NCI-H1930 (cell line): ENCODE measurements around the gene TPP1.

Experiments used
- DNase-seq, 2 experiments: peaks; one replicate each; lab custom pipeline; 2025; lab: John Stamatoyannopoulos, UW

TPP1 gene

DNA sequence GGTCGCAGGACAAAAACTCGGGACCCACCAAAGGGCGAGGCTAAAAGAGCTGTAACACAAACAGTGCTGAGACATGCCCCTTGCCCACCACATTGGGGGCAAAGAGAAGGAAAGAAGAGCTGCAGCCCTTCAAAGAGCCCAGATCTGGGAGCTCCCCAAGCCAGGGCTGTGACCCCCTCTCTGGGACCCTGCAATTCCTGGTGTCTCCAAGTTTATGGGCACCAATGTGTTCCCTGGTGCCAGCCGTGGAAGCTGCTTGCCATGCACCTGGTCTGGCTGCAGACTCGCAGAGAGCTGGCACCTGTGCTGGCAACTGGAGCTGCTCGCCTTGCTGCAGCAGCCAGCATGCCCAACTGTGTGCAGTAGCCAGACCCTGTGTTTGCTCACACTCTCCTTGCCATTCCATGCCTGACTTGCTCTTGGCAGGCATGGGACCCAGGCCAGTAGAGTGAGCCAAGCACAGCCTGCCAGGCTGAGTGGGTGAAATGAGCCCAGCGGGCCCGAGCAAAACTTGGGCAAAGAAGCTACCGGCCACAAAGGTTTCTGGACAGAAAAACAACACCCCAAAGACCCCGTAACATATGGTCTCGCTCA lies 31.8 kb downstream of the TPP1 start:
- no peak for DNase-seq

DNA sequence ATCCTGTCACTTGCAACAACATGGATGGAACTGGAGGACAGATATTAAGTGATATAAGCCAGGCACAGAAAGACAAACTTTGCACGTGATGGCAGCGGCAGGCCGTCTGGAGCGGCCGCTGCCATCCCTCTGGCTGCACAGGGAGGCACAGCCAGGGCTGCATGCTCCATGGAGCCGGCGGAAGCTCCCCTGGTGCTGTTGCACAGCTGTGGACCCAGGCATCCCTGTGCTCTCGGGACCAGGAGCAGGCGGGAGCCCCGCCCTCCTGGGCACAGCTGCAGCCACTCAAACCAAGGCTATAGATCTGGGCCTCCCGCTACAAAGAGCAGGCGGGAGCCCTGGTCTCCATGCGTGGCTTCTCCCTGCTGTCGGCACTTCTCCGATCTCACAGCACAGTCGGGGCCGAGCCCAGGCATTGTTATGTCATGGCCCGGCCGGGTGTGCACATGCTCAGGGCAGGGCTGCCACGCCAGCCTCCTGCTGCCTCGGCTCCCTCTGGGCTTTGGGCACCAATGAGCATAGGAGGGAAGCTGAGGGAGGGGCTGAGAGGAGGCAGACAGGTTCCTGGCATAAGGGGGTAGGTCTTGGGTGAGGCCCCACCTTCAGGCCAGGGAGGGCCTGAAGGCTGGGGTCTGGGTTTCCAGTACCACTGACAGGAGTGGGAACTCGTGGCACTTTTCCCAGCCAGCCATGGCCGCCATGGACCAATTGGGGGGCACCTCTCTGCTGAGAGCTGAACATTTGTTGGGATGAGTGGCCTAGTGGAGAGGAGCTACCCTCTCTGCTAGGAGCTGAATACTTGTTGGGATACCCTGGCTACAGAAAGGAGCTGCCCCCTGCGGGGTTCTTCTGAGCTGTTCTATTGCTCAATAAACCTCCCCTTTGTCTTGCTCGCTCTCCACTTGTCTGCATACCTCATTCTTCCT lies 32.5 kb downstream of the TPP1 start:
- no peak for DNase-seq

DNA sequence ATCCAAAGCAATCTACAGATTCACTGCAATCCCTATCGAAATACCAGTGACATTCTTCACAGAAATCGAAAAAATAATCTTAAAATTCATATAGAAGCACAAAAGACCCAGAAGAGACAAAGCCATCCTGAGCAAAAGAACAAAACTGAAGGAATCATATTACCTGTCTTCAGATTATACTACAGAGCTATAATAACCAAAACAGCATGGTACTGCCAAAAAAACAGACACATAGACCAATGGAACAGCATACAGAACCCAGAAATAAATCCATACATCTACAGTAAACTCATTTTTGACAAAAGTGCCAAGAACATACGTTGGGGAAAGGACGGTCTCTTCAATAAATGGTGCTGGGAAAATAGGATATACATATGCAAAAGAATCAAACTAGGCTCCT lies 34.7 kb downstream of the TPP1 start:
- no peak for DNase-seq

DNA sequence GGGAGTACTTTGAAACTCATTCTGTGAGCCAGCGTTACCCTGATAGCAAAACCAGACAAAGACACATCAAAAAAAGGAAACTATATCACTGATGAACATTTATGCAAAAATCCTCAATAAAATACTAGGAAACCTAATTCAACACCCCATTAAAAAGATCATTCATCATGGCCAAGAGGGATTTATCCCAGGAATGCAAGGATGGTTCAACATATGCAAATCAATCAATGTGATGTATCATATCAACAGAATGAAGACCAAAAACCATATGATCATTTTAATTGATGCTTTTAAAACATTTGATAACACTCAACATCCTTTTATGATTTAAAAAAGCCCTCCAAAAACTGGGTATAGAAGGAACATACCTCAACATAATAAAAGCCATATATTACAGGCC lies 35.6 kb downstream of the TPP1 start:
- DNase-seq: no peak

DNA sequence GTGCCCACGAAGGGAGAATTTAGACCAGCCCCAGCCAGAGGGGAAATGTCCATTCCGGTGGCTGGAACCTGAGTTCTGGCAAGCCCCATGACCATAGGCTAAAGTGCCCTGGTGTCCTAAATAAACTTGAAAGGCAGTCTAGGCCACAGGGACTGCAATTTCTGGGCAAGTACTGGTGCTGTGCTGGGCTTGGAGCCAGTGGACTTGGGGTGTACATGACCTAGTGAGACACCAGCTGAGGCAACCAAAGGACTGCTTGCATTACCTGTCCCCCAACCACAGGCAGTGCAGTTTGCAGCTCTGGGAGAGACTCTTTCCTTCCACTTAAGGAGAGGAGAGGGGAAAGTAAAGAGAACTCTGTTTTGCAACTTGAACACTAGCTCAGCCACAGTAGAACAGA lies 39.5 kb downstream of the TPP1 start:
- DNase-seq: no peak

DNA sequence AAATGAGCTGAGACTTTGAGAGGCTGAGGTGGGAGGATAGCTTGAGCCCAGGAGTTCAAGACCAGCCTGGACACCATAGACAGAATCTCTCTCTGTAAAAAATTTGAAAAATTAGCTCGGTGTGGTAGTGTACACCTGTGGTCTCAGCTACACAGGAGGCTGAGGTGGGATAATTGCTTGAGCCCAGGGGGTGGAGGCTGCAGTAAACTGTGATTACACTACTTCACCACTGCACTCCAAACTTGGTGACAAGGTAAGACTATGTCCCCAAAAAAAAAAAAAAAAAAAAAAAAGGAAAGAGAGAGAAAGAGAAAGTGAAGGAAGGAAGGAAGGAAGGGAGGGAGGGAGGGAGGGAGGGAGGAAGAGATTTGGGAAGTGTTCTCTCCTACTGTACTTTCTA lies 41.1 kb downstream of the TPP1 start:
- DNase-seq: no peak

DNA sequence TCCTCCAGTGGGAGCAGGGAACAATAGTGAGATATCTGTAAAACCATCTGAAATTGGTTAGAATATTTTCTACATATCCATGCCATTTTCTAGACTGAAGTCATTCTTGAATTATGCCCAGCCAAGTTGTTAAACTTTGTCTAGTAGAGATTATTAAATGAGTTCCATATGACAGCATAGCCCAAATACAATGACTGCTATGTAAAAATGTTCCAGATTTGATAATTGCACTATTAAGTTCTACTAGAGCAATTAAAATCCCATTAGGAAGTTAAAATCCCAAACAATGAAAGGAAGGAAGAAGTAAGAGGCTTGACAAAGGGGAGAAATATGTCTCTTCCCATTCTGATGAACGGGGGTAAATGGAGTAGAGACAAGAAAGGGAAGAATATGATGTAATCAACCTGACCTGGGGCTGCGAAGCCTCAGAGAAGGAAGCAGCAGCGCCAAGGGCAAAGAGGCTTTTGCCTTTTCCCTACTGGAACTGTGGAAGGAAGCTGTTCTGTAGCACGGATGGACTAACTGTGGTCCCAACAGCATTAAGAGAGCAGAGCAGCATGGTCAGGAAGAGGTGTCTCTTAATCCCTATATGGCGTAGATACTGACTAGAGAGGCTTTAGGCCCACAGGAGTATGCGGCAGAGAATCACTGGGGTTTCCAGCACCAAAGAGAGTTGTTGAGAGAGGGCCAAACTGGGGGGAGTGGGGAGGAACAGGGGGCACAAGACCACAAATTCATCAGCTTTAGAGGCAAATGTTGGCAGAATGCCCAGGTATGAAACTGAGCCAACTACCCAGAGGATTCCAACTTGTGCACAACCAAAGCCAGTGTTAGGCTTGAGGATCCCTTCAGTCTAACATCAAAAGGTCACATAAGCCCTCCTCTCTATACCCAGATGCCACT lies 42.5 kb downstream of the TPP1 start:
- no peak for DNase-seq

DNA sequence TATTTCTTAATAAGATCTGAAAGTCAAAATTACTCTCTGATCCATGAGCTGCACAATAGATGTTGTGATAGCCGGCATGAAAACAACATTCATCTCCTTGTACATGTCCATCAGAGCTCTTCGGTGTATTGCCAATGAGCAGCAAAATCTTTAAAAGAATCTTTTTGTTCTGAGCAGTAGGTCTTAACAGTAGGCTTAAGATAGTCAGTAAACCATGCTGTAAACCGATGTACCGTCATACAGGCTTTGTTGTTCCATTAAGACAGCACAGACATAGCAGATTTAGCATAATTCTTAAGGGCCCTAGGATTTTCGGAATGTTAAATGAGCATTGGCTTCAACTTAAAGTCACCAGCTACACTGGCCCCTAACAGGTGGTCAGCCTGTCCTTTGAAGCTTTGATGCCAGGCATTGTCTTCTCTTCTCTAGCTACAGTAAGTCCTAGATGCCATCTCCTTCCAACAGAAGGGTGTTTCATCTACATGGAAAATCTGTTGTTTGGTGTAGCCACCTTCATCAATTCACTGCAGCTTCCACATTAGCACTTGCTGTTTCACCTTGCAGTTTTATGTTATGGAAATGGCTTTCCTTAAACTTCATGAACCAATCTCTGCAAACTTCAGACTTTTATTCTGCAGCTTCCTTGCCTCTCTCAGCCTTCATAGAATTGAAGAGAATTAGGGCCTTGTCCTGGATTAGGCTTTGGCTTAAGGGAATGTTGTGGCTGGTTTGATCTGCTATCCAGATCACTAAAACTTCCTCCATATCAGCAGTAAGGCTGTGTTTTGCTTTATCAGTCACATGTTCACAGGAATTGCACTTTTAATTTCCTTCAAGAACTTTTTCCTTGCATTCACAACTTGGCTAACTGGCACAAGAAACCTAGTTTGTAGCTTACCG lies 44.2 kb downstream of the TPP1 start:
- DNase-seq: no peak

DNA sequence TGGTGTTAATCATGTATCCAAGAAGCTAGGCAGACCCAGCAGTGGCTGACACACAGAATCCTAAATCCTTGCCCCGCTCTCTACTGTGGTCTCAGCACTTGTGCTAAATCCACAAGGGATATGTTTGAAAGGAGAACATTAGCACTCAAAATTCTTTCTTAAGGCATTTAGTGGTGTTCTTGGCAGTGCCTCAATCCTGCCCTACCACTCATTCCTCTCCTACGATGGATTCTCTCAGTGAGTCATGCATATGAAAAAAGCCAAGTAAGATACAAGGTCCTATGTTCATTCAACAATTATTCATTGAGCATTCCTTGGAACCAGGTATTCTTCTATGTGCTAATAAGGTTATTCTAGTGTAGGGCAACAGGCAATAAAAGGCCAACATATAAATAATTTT lies 47.0 kb downstream of the TPP1 start:
- no peak for DNase-seq

DNA sequence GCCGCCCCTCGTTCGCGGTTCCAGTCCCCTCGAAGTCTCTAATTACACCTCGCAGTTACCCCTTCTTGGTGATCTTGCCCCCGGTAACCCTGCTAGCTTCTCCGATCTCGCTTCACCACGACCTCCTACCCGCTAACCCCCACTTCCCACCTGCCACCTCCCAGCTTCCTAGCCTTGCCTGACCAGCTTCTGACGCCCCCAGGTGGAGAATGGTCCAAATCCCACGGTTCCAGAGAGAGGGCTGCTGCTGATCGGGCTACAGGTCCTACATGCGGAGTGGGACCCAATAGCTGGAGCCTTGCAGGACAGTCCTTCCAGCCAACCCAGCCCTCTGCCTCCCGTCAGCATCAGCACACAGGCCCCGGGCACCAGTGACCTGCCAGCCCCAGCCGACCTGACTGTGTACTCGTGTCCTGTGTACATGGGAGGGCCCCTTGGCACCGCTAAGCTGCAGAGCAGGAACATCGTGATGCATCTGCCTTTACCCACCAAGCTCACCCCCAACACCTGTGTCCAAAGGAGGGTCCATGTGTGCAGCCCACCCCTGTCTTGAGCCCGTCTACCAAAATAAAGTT lies 47.7 kb downstream of the TPP1 start:
- no peak for DNase-seq

DNA sequence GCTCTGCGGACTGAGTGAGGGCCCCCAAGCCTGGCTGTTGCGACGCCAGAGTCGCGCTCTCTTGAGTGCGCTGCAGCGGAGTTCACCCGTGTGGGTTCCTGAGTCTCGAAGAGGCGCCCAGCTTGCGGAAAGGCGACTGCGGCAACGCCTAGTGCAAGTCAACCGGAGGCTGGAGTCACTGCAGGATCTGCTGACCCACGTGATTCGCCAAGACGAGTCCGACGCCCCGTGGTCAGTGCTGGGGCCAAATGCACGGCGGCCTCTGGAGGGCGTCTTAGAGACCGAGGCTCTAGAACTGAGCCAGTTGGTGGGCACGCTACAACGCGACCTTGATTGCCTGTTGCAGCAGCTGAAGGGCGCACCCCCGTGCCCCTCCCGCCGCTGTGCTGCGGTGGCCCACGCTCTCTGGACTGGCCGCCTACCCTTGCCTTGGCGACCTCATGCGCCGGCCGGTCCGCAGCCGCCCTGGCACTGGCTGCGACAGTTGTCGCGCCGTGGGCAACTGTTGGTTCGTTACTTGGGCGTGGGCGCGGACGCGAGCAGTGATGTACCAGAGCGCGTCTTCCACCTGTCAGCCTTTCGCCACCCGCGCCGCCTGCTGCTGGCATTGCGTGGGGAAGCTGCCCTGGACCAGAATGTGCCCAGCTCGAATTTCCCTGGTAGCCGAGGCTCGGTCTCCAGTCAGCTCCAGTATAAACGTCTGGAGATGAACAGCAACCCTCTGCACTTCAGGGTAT lies 48.4 kb downstream of the TPP1 start:
- DNase-seq: no peak

DNA sequence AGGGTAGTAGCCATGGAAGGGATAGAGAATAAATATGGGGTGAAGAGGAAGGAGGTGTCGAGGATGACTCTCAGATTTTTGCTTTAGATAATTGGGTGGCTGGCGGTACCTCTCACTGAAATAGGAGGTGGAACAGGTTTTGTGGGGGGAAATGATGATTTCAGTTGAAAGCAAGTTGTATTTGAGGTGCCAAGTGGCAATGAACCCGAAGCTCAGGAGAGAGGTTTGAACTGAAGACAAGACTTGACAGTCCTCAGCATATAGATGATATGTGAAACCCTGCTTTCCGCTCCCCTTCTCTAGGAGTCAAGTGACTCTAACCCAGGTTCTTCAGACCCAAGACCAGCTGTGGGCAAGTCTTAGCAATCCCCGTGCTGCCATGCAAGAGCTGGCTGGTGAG lies 49.5 kb downstream of the TPP1 start:
- DNase-seq: no peak

DNA sequence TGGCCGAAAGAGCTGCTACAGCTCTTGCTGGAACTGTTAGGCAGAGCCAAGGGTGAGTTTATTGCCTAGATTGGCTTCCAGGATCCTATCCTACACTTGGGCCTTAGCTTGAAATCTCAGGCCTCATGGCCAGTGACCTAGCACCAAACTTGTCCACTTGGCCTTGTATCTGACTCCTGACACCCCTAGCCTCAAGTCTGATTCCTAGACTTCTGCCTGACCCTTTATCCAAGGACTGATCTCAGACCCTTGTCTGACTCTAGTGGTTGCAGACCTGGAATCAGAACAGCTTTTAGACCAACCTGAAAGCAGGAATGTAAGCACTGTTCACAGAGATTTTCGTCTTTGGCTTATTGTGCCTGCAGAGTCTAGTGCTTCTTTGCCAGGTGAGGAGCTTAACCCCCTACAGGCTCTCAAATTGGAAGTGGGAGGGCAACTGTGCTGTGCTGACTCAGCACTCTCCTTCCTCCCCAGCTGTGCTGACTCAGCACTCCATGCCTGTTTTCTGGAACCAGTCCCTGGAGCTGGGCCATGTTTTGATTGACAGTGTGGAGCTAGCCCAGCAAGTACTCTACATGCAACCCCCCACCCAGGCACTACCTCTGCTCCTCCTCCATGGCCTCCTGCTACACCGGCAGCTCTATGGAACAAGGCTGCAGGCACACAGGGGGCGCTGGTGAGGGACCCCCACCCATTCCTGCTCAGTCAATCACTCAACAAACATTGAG lies 50.9 kb downstream of the TPP1 start:
- DNase-seq: no peak

DNA sequence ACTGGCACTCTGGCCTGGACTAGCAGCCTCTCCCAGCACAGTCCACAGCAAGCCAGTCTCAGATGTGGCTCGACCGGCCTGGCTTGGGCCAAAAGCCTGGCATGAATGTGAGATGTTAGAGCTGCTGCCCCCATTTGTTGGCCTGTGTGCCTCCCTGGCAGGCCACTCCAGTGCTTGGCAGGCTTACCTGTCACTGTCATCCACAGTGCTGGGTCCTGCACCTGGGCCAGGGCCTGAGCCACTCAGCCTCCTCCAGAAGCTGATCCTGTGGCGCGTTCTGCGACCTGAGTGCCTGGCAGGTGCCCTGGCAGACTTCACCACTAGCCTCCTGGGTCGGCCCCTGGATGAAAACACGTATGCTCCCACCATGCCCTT lies 51.9 kb downstream of the TPP1 start:
- no peak for DNase-seq

DNA sequence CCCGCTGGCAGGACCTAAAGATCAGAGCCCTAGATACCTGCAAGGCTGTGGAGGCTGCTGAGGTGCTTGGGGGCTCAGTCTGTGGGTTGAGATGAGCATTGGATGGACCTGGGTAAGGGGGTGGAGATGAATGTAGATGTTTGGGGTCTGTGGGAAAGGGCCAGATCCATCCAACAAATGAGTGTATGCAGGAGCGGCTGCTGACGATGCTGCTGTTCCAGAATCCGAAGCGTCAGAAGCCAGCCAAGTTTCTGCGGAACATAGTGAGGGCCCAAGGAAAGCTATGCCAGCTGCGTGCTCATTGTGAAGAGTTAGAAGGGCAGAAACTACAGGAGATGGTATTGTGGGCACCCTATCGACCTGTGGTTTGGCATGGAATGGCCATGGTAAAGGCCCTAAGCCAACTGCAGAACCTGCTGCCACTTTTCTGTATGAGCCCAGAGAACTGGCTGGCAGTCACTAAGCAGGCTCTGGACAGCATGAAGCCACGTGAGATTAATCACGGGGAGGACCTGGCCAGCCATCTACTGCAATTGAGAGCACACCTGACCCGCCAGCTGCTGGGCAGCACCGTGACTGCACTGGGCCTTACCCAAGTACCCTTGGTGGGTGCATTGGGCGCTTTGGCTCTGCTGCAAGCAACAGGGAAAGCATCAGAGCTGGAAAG lies 52.4 kb downstream of the TPP1 start:
- DNase-seq: no peak

DNA sequence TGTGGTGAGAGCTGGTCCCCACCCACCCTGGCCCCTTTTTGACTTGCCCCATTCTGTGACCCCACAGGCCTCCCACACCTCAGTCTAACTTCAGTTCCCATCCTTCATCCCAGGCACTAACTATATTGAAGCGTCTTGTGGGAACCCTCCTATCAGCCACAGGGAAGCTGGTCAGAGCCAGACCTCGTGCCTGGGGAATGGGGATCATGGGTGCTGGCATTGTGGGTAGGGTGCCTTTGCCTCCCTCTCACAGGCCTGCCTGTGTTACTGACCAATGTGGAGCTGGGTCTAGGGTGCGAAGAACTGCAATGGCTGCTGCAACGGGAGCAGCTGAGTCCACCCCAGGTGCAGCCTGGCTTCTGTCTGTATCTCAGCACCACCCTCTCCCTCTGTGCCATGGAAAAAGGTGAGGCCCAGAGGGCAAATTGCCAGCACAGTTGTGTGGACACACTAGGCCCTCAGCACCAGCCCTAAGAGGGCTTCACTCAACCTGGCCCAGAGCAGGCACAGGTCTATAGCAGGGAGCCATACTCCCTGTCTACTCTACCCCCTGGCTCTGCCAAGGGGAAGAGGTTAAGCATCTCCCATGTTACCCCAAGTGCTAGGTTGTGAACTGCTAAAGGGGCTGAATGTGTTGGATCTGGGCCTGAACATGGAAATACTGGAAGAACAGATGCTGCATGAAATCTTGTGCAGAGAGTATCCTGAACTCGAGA lies 53.1 kb downstream of the TPP1 start:
- DNase-seq: no peak

DNA sequence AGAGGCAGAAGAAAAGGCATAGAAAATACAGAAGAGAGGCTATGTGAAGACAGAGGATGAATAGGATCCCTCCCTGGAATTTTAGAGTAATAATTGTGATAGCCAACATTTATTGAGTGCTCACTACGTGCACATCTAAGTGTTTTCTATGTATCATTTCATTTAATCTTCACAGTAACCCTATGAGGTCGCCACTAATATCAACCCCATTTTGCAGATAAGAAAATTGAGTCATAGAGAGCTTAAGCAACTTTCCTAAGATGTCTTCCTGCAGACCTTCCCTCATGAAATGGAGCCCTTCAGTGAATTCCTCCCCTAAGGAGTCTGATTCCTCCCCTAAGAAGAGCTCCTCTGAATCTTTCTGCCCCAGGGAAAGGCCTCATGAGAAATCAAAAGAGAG lies 53.9 kb downstream of the TPP1 start:
- DNase-seq: no peak

DNA sequence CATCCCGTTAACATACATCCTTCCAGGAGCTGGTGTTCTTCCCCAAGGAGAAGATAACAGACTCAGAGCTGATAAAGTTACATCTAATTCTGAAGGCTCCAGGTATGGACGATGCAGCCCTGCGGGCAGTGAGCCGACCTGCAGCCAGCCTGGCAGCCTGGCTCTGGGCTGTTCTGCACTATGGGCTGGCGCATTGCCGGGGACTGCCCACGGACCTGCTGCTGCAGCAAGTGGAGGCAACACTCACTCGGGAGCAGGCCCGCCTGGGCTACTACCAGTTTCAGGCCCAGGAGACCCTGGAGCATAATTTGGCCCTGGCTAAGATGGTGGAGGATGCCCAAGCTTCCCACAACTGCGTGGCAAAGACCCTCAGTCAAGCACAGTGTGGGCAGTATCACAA lies 55.6 kb downstream of the TPP1 start:
- no peak for DNase-seq

DNA sequence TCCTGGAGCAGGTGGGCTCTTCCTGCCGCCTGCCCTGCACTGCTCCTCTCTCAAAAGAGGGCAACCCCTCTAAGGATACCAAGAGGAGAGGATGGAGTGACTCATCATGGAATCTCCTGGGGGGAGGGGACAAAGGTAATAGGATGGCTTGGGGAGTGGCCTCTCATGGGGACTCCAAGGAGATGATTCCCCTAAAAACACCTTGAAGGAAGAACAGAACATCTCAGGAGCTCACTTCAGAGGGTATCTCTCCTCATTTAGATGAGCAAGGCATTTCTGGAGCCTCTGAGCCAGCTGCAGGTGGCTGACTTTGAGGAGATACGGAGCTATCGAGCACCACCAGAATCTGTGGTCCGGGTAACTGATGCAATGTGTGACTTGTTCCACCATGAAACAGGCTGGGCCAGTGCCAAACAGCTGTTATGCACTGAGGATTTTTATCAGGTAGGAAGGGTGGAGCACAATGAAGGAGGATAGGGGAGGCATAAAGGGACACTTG lies 56.1 kb downstream of the TPP1 start:
- no peak for DNase-seq
